Upper lobe of left lung (tissue), 6 donors: Measurements from ENCODE around the gene RASAL2. TPM values are rescaled to one million over a fixed set of nuclear protein-coding genes. Genes with fewer than 3 reads are reported as not detected.

Experiments
- ATAC-seq, 2 donors: fragments of 200-7000 bp; cut with Tn5 transposase; one replicate each; pipeline ENCODE4 v1.9.1; 2022; ENCODE audit warnings: mild to moderate bottlenecking in 2 of 2, moderate library complexity in 2 of 2; ENCODE audit not compliant: low FRiP score in 2 of 2
- DNase-seq, 2 donors: peaks; one replicate each; pipeline ENCODE4 v3.0.0-alpha.2; 2019 to 2020
- H3K27ac ChIP-seq, 4 donors: fragments of 200-600 bp; sonication (generic); one replicate each; pipeline ENCODE4 v1.5.1; 2016 to 2019
- H3K27me3 ChIP-seq, 4 donors: fragments of 200-600 bp; sonication (generic); one replicate each; pipeline ENCODE4 v1.5.1; 2017 to 2019
- H3K36me3 ChIP-seq, 4 donors: fragments of 200-600 bp; sonication (generic); one replicate each; pipeline ENCODE4 v1.5.1; 2016 to 2019
- H3K4me1 ChIP-seq, 4 donors: fragments of 200-600 bp; sonication (generic); one replicate each; pipeline ENCODE4 v1.5.1; 2018 to 2019
- H3K4me3 ChIP-seq, 4 donors: fragments of 200-600 bp; sonication (generic); one replicate each; pipeline ENCODE4 v1.5.1; 2017 to 2019; ENCODE audit warnings: mild to moderate bottlenecking in 2 of 4, moderate library complexity in 1 of 4
- H3K9me3 ChIP-seq, 4 donors: fragments of 200-600 bp; sonication (generic); one replicate each; pipeline ENCODE4 v1.5.1; 2018 to 2019
- EP300 ChIP-seq, 4 donors: sonication (generic); formaldehyde crosslinking; IDR thresholded peaks; one replicate each; pipeline ENCODE4 v1.5.1; 2017; ENCODE audit warnings: antibody characterized with exemption in 4 of 4, control low read depth in 2 of 4
- POLR2A ChIP-seq, 4 donors: fragments of 450-650 bp; IDR thresholded peaks; one replicate each; pipeline ENCODE4 v1.5.1; 2016 to 2017; ENCODE audit warnings: antibody characterized with exemption in 4 of 4, mild to moderate bottlenecking in 2 of 4
- POLR2AphosphoS5 ChIP-seq, 2 donors: sonication (generic); formaldehyde crosslinking; IDR thresholded peaks; one replicate each; pipeline ENCODE4 v1.5.1; 2017; ENCODE audit warnings: antibody characterized with exemption in 2 of 2
- WGBS, 2 donors: methylation state at CpG; one replicate each; pipeline ENCODE4 v1.1.5; 2017 to 2018; 5-methylcytosine and 5-hydroxymethylcytosine counted together
- total RNA-seq, 6 donors: library from RNA; depleted of rRNA in 4 of 6; stranded (reverse); fragments of >200 nt in 4 of 6; gene quantifications; one replicate each; pipeline versions ENCODE4 v1.1.0 to v1.2.1, GENCODE V29; 2016 to 2021
- TF ChIP-seq, protein P1 (sequence below), 6 experiments: fragments of 450-650 bp in 4 of 6; fragments of 200-600 bp in 2 of 6; sonication (generic) in 2 of 6; IDR thresholded peaks; one replicate each; pipeline ENCODE4 v1.5.1; 2016 to 2019; ENCODE audit warnings: antibody characterized with exemption in 6 of 6
- donor health status: DM: no; HTN: no; CAD: no; lungs with moderate emphysema.
- donor health status: DM: no; HTN: yes; CAD: no; lungs with severe emphysema.

RASAL2 gene
- total RNA-seq, 6 donors from 2014 or later = 24.7 to 59.0 (median 41.6) TPM

DNA sequence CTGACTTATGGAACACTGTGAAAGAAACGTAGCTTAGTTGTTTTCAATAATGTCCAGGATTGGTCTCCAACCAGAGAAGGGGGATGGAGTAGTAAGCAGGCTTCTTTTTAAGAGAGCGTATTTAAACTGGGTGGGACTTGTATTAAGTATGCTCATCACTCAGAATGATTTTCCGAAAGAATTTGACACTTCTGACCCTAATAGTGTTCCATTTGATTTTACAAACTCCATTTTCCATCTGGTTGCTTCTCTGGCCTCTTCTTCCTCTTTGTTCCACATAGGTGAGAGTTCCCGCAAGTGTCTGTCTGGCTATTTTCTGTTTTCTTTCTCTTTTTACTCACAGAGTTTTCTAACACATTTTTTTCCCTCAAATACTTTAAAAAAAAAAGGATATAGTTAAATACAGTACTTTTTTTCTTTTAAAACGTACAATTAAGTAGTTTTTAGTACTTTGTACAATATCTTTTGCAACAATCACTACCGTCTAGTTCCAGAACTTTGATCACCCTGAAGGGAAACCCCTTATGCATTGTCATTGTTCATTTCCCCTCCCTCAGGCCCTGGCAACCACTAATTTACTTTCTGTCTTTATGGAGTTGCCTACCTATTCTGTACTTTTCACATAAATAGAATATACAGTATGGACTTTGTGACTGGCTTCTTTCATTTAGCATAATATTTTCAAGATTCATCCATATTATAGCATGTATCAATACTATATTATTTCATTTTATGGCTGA lies 67.0 kb downstream of the RASAL2 start:
- H3K36me3 ChIP-seq = no peaks in the 10 kb centered on the region
- no peak for TF ChIP-seq POLR2AphosphoS5 (IDR thresholded peaks at IDR 0.05)
- no peak for TF ChIP-seq EP300 (IDR thresholded peaks at IDR 0.05)
- TF ChIP-seq, protein P1, sequence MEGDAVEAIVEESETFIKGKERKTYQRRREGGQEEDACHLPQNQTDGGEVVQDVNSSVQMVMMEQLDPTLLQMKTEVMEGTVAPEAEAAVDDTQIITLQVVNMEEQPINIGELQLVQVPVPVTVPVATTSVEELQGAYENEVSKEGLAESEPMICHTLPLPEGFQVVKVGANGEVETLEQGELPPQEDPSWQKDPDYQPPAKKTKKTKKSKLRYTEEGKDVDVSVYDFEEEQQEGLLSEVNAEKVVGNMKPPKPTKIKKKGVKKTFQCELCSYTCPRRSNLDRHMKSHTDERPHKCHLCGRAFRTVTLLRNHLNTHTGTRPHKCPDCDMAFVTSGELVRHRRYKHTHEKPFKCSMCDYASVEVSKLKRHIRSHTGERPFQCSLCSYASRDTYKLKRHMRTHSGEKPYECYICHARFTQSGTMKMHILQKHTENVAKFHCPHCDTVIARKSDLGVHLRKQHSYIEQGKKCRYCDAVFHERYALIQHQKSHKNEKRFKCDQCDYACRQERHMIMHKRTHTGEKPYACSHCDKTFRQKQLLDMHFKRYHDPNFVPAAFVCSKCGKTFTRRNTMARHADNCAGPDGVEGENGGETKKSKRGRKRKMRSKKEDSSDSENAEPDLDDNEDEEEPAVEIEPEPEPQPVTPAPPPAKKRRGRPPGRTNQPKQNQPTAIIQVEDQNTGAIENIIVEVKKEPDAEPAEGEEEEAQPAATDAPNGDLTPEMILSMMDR (IDR thresholded peaks at IDR 0.05) = no peak
- no peak for TF ChIP-seq POLR2A (IDR thresholded peaks at IDR 0.05)
- WGBS, 2 donors = 64 to 82% methylated on average over 6 of the region's 6 CpGs
- no peaks in the 10 kb centered on the region for H3K27me3 ChIP-seq
- H3K9me3 ChIP-seq = no peaks in the 10 kb centered on the region
- no peak overlapping the region for H3K27ac ChIP-seq
- H3K4me3 ChIP-seq = no peak overlapping the region
- peaks cover 0 to 4% (median 2%) of the 10 kb centered on the region in 4 donors for H3K4me1 ChIP-seq
- ATAC-seq (no peak), DNase-seq (no peak)

GRCh38 chr1:178161516-178161915 lies 67.6 kb downstream of the RASAL2 start:
- H3K36me3 ChIP-seq = no peaks in the 10 kb centered on the region
- no peaks in the 10 kb centered on the region for H3K27me3 ChIP-seq
- H3K4me3 ChIP-seq = no peak overlapping the region
- H3K4me1 ChIP-seq = peaks cover 0 to 6% (median 2%) of the 10 kb centered on the region in 4 donors
- TF ChIP-seq EP300 (IDR thresholded peaks at IDR 0.05) (no peak), POLR2A (IDR thresholded peaks at IDR 0.05) (no peak)
- TF ChIP-seq, protein P1 (IDR thresholded peaks at IDR 0.05) = no peak
- DNase-seq = no peak
- no peak for ATAC-seq
- 62 to 67% methylated on average over 2 of the region's 2 CpGs for WGBS, 2 donors
- no peak overlapping the region for H3K27ac ChIP-seq
- no peaks in the 10 kb centered on the region for H3K9me3 ChIP-seq

DNA sequence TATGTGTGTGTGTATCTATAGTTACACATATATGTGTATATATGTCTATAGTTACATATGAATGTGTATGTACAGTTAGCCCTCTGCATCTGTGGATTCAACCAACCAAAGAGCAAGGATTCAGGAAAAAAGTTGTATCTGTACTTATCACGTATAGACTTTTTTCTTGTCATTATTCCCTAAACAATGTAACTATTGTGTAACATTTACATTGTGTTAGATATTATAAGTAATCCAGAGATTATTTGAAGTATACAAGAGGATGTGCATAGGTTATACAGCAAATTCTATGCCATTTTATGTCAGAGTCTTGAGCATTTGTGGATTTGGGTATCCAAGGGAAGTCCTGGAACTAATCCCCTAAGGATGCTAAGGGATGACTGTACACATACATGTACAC lies 71.3 kb downstream of the RASAL2 start:
- DNase-seq = no peak
- 86 to 90% methylated on average over 1 of the region's 1 CpG for WGBS, 2 donors
- Histone ChIP-seq H3K4me1 (peaks cover 0 to 6% (median 2%) of the 10 kb centered on the region in 4 donors), H3K27me3 (no peaks in the 10 kb centered on the region), H3K4me3 (no peak overlapping the region), H3K27ac (no peak overlapping the region), H3K9me3 (no peaks in the 10 kb centered on the region), H3K36me3 (no peaks in the 10 kb centered on the region)
- TF ChIP-seq EP300 (IDR thresholded peaks at IDR 0.05) (no peak), POLR2AphosphoS5 (IDR thresholded peaks at IDR 0.05) (no peak), POLR2A (IDR thresholded peaks at IDR 0.05) (no peak)
- TF ChIP-seq, protein P1 (IDR thresholded peaks at IDR 0.05) = no peak
- no peak for ATAC-seq

- WGBS, 2 donors = 52 to 61% methylated on average over 1 of the region's 1 CpG
- no peak for DNase-seq
- no peak overlapping the region for H3K27ac ChIP-seq
- TF ChIP-seq POLR2AphosphoS5 (IDR thresholded peaks at IDR 0.05) = no peak
- TF ChIP-seq, protein P1 (IDR thresholded peaks at IDR 0.05) = no peak
- no peak for TF ChIP-seq POLR2A (IDR thresholded peaks at IDR 0.05)
- no peak for TF ChIP-seq EP300 (IDR thresholded peaks at IDR 0.05)
- ATAC-seq = no peak
- no peaks in the 10 kb centered on the region for H3K9me3 ChIP-seq
- no peak overlapping the region for H3K4me3 ChIP-seq
- H3K27me3 ChIP-seq = no peaks in the 10 kb centered on the region
- H3K36me3 ChIP-seq = no peaks in the 10 kb centered on the region
- peaks cover 0 to 6% (median 2%) of the 10 kb centered on the region in 4 donors for H3K4me1 ChIP-seq
Measured at GRCh38 chr1:178166429-178167024, 72.6 kb downstream of the RASAL2 start.
